ENCODE results near the gene PAX5.

The PAX5 gene

DNA sequence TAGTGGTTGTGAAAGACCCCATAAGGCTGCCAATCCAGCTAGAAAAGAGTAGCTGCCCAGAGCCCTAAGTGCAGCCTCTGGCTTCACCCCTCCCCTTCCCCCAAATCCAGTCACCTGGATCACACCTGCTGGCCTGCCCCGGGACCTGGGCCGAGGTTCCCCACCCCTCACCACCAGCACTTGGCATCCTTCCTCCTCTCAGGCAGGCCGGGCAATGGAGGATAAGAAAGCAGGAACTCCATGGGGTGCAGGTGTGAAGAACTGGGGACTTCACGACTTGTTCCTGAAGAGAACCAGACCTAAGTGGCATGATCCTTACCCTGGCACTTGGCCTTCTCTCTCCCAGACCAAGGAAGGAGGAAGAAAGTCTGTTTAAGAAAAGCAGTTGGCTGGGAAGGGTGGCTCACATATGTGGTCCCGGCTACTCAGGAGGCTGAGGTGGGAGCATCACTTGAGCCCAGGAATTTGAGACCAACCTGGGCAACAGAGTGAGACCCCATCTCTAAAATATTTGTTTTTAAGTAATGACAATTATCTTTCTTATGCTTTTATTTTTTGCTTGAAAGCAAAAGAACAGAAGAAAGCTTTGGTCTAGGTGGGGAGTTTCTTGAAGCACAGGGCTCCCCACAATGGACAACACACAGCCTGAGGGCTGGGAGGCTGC lies 131.1 kb downstream of the PAX5 start:
- no peak for DNase-seq (ENCODE audit: low read depth in 2 of 2)

DNA sequence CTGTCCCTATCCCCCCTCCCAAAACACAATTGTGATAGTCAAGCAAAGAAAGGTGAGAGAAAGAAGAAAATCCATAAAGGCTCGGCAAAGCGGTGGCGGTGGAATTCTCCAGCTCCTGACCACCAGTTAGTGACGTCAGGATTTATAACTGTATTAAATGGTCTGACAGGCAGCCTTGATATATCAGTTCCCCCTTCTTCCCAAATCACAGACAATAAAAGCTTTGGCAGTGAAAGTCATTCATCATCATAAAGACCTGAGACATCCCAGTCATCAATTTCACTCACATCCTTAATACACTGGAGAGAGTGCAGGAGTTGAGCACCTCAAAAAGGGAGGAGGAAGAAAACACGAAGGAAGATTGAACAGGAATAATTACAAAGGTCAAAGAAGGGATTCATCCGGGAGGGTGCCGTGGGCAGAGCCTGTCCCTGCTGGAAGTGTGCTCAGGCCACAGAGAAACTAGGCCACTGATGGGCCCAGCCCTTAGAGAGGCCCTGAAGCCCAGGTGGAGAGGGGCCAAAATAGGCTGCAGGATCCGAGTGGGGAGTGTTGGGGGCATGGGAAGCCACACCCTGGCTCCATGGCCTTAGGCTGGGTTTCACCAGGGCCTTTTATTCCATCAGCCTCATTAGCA lies 131.9 kb downstream of the PAX5 start:
- DNase-seq (ENCODE audit: low read depth in 2 of 2), result no peak

GRCh38 chr9:36901528-36901927 lies 132.5 kb downstream of the PAX5 start:
- DNase-seq (ENCODE audit: low read depth in 2 of 2), result no peak

DNA sequence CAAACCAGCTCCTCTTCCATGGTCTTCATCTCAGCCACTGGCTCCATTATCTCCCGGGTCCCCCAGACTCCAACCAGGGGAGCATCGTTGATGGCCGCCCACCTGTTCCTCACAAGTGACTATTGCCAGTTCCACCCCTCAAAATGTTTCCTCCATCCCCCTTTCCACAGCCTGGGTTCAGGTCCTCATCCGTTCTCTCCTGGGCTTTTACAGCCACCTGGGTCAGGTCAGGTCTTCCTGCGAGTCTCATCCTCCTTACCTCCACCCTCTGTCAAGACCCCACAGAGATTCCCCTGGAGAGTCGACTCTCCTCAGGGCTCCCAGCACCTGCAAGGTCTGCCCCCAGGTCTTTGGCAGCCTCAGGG lies 133.2 kb downstream of the PAX5 start:
- no peak for DNase-seq (ENCODE audit: low read depth in 2 of 2)

GRCh38 chr9:36900136-36900855 lies 133.8 kb downstream of the PAX5 start:
- no peak for DNase-seq (ENCODE audit: low read depth in 2 of 2)

GRCh38 chr9:36899406-36899805 lies 134.7 kb downstream of the PAX5 start:
- DNase-seq (ENCODE audit: low read depth in 2 of 2), result no peak

DNA sequence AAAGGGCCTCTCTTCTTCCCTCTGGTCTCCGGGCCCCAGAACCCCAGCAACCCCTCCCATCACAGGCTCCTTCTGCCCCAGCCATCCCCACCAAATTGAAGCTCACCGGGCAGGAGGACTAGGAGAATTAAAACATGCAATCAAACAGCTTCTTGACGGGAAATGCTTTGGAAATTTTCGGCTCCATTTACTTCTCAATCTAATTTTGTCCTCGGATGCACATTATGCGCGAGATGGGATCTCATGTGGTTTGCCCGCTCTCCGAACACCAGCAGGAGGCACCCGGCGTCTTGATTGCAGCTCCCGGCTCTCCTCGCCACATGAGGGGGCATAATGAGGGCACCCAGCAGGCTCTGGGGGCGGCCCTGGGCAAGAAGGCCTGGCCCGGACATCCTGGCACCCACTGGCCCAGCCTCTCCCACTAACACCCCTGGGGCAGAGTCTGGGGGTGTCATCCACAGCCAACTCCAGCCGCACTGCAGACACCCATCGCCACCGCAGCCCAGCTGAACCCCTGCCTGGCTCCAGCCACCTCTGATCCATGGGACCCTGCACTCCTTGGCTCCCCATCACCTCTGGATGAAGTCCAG lies 135.5 kb downstream of the PAX5 start:
- no peak for DNase-seq (ENCODE audit: low read depth in 2 of 2)

DNA sequence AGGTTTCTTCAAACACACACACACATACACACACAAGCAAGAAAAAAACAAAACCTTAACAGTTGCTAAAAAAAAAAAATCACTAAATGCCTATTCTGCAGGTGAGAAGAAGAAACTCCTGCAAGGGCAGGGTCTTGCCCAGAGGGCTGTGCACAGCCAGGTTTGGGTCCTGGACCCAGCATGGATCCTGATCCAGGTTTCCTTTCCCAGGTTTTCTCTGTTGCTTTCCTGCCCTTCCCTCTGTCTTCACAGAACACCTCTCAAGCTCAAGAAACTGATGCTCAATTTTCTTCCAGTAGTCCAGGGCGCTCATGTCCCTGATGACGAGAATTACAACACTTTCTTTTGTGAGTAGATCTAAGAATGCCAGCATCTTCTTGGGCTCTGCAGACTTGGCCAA lies 136.6 kb downstream of the PAX5 start:
- no peak for DNase-seq (ENCODE audit: low read depth in 2 of 2)

- no peak for DNase-seq (ENCODE audit: low read depth in 2 of 2)
Measured at GRCh38 chr9:36897019-36897418, 137.0 kb downstream of the PAX5 start.

DNA sequence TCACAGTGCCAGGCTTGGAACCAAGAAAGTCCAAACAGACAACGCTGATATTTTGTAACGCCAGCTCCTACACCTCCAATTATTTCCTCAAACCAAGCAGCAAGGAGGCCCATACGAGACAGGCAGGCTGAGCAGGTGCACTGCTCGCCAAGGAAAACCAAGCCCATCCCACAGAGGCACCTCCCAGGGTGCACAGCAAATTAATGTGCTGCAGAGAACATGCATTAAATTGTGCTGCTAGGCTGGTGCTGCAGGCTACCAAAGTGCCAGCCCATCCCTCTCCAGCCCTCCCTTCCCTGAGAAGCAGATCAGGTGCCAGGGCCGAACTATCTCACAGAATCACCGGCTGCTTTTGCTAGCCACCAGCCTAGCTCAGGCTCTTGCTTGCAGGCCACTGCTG lies 137.8 kb downstream of the PAX5 start:
- no peak for DNase-seq (ENCODE audit: low read depth in 2 of 2)

- DNase-seq (ENCODE audit: low read depth in 2 of 2), result no peak
Measured at GRCh38 chr9:36895744-36896260, 138.3 kb downstream of the PAX5 start.

GRCh38 chr9:36894695-36895310 lies 139.3 kb downstream of the PAX5 start:
- no peak for DNase-seq (ENCODE audit: low read depth in 2 of 2)

DNA sequence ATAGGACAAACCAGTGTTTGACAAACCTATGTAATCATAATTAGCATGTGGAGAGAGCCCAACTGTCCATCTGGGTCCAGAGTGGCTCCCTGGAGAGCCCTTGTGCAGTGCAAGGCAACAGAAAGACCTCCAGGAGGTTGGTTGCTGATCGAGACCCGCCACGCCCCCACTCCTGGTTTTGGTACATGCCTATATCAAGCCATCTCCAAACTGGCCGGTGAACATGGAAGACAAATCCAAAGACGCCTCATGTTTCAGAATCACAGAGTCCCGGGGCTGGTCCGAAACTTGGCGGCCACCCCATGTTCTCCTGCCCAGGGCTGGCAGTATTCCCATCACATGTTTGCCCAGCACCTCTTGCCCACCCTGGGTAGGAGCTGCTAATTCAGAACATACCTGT lies 140.2 kb downstream of the PAX5 start:
- no peak for DNase-seq (ENCODE audit: low read depth in 2 of 2)

DNA sequence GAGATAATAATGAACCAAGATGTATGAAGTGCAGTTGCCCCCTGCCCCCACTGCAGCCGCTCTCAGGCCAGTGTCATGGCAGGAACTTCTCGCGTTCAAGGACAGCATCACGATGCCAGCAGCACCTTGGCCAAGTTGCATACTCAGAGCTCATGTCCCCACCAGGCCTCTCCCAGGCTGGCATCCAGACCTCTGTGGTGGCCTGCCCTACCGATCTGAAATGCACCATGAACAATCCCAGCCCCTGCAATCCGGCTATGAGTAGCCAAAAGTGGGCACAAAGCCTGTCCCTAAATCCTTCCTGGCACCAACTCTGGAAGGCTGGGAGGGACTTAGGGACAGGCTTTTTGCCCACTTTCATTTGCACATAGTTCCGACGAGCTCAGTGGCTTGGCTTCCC lies 140.9 kb downstream of the PAX5 start:
- no peak for DNase-seq (ENCODE audit: low read depth in 2 of 2)

- DNase-seq (ENCODE audit: low read depth in 2 of 2), result no peak
Measured at GRCh38 chr9:36892279-36892678, 141.8 kb downstream of the PAX5 start.

DNA sequence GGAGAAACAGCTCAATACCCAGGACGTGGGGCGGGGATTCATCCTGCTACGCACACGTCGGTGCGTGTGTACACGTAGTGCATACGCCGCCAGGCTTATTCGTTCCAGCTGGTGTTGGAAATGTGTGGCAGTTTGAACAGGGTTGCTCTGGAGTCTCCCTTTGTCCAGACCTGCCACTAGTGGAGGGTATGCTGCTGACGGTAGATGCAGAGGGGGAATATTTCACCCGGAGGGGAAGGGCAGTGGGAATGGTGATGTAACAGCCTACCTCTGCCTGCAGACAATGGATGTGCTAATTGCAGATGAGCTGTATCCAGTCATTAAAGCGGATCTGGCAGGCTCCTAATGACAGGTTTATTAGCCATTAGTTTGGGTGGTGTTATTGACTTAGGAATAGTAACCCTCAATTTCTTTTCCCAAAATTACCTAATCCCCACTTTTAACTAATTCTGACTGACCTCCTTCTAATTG lies 142.7 kb downstream of the PAX5 start:
- DNase-seq (ENCODE audit: low read depth in 2 of 2), result no peak

GRCh38 chr9:36889844-36890243 lies 144.2 kb downstream of the PAX5 start:
- DNase-seq (ENCODE audit: low read depth in 2 of 2), result no peak

GRCh38 chr9:36888551-36888950 lies 145.5 kb downstream of the PAX5 start:
- DNase-seq (ENCODE audit: low read depth in 2 of 2), result no peak

DNA sequence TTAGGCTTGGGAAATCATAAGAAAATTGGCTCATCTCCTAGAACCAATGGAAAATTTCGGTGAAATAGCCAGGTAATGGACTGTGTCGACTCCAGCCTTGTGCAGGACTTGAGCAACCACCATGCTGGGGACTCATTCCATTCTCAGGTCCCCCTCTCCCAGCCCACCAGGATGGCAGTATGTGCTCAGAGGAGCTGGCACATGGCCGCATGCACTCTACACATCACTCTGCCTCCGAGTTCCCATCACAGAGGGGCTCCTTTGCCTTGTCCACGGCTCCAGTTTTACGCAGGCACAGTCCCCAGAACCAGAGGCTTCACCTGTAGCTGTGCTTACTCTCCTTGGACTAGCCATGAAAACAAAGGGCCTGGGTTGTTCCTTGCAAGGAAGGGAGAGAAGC lies 149.3 kb downstream of the PAX5 start:
- DNase-seq (ENCODE audit: low read depth in 2 of 2), result no peak

GRCh38 chr9:36882594-36882993 lies 151.5 kb downstream of the PAX5 start:
- no peak for DNase-seq (ENCODE audit: low read depth in 2 of 2)

DNA sequence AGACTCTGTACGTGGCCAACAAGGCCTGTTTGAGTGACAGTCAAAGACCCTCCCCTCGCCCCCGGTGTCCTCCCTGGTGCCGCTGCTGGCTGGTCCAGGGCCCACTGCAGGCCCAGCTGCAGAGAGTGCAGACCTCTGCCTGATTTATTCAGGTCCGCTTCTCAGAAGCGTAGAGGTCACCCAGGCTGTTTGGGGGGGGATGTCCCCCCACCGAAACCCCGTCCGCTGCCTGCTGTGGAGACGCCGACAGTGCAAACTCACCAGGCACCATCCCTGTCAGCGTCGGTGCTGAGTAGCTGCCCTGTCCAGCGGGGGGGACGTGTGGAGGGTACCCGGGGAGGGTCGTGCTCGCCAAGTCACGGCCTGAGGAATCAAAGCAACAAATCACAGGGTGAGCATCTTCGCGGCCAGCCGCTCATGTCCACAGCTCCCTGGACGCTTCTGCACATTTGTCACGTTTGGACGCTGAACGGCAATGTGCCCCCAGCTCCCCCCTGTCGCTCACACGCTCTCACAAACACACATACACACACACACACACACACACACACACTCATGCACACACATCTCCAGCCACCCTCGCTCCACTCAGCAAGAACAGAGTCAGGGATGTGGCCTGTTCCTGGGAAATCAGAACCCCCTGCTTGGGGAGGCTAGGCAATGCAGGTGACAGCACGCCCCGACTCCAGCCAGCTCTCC lies 152.2 kb downstream of the PAX5 start:
- DNase-seq (ENCODE audit: low read depth in 2 of 2), result no peak
